ENCODE data around the gene LRRC32. TPM values are rescaled to one million over a fixed set of nuclear protein-coding genes. Genes with fewer than 3 reads are reported as not detected.

The LRRC32 gene
- total RNA-seq, 1 experiment from 2014 or later, result 0.46 TPM

- Histone ChIP-seq H3K27me3 (ENCODE audit: insufficient read depth, low read length) (no peaks in the 10 kb centered on the region), H3K18ac (ENCODE audit: insufficient read length, low read depth, low read length) (no peak overlapping the region), H3K9ac (ENCODE audit: extremely low read depth, insufficient read length, low read length) (no peak overlapping the region), H3K79me2 (ENCODE audit: insufficient read depth, low read length) (no peaks in the 10 kb centered on the region), H3K56ac (ENCODE audit: insufficient read length, low read depth, low read length) (no peak overlapping the region), H3K4me1 (ENCODE audit: insufficient read depth, low read length) (no peaks in the 10 kb centered on the region), H4K91ac (ENCODE audit: insufficient read length, low read depth, low read length) (no peak overlapping the region), H3K79me1 (ENCODE audit: insufficient read depth, low read depth, low read length, poor library complexity, severe bottlenecking) (no peaks in the 10 kb centered on the region), H3T11ph (ENCODE audit: low read length) (no peak overlapping the region), H4K8ac (replicated peaks; ENCODE audit: insufficient read length, low read depth, low read length) (no peak overlapping the region), H3K23me2 (ENCODE audit: insufficient read length, low read depth, low read length, poor library complexity, severe bottlenecking) (no peaks in the 10 kb centered on the region), H3K23ac (ENCODE audit: insufficient read length, low read depth, low read length) (no peak overlapping the region), H3K9me3 (ENCODE audit: control insufficient read depth, low read depth, low read length) (no peaks in the 10 kb centered on the region), H2BK20ac (ENCODE audit: low read depth, low read length, poor library complexity, severe bottlenecking) (no peak overlapping the region), H2BK12ac (ENCODE audit: insufficient read length, low read depth, low read length) (no peak overlapping the region), H2BK15ac (ENCODE audit: low read depth, low read length) (no peak overlapping the region), H3K14ac (ENCODE audit: insufficient read depth, low read length) (no peak overlapping the region), H2BK120ac (ENCODE audit: low read depth, low read length, poor library complexity, severe bottlenecking) (no peak overlapping the region), H3K27ac (ENCODE audit: insufficient read length, low read depth, low read length) (no peak overlapping the region), H2AFZ (ENCODE audit: low read length) (no peak overlapping the region), H3K4ac (ENCODE audit: low read depth, low read length) (no peak overlapping the region), H4K5ac (ENCODE audit: insufficient read length, low read depth, low read length) (no peak overlapping the region), H2BK5ac (ENCODE audit: insufficient read length, low read length) (no peak overlapping the region), H2AK5ac (ENCODE audit: insufficient read length, low read length) (no peak overlapping the region), H4K20me1 (ENCODE audit: control insufficient read depth, insufficient read depth, insufficient read length) (no peaks in the 10 kb centered on the region), H3K4me2 (ENCODE audit: insufficient read depth, insufficient read length, low read length) (no peak overlapping the region)
- Mint-ChIP-seq H3K27me3 (ENCODE audit: low read depth) (peaks cover 4% of the 10 kb centered on the region), H3K4me1 (0 out of 4 replicates have a peak, but pooled peaks cover 0 to 3% of the 10 kb centered on the region in 2 experiments), H3K9me3 (peaks cover 10 to 11% of the 10 kb centered on the region in 2 experiments; a peak in 4 of 5 replicates), H3K36me3 (ENCODE audit: insufficient read depth in 1 of 3, low read depth in 3 of 3) (no peaks in the 10 kb centered on the region; a peak in 2 of 7 replicates), H3K4me3 (no peak overlapping the region), H3K27ac (no peak overlapping the region)
- DNase-seq, result no peak
- no peak for TF ChIP-seq CTCF (conservative IDR thresholded peaks at IDR 0.05)
Measured at GRCh38 chr11:76648061-76648460, 22.5 kb downstream of the LRRC32 start.

Data from H9 (cell line).